ENCODE data around the gene HRK. TPM values are rescaled to one million over a fixed set of nuclear protein-coding genes. Genes with fewer than 3 reads are reported as not detected.
A peak's percentile ranks its signal among the peaks of the same experiment; 100 is the strongest.

Gene HRK
- total RNA-seq, 6 donors from 2014 or later, result 0.06 to 0.33 (median 0.13) TPM; not detected in 3

GRCh38 chr12:116885491-116885890 lies 4.2 kb upstream of the HRK start:
- H3K4me1 ChIP-seq, result peaks cover 13 to 23% (median 15%) of the 10 kb centered on the region in 4 donors
- no peak overlapping the region for H3K4me3 ChIP-seq
- H3K36me3 ChIP-seq, result no peaks in the 10 kb centered on the region
- no peaks in the 10 kb centered on the region for H3K9me3 ChIP-seq
- peak in 1 of 2 donors; percentile 44 for ATAC-seq (ENCODE audit: low FRiP score in 2 of 2)
- H3K27ac ChIP-seq, result no peak overlapping the region
- 51 to 74% methylated on average over 2 of the region's 2 CpGs for WGBS, 2 donors
- no peak for DNase-seq
- TF ChIP-seq EP300 (IDR thresholded peaks at IDR 0.05), result no peak
- no peak for TF ChIP-seq POLR2AphosphoS5 (IDR thresholded peaks at IDR 0.05)
- TF ChIP-seq POLR2A (IDR thresholded peaks at IDR 0.05), result no peak
- TF ChIP-seq, protein P1, sequence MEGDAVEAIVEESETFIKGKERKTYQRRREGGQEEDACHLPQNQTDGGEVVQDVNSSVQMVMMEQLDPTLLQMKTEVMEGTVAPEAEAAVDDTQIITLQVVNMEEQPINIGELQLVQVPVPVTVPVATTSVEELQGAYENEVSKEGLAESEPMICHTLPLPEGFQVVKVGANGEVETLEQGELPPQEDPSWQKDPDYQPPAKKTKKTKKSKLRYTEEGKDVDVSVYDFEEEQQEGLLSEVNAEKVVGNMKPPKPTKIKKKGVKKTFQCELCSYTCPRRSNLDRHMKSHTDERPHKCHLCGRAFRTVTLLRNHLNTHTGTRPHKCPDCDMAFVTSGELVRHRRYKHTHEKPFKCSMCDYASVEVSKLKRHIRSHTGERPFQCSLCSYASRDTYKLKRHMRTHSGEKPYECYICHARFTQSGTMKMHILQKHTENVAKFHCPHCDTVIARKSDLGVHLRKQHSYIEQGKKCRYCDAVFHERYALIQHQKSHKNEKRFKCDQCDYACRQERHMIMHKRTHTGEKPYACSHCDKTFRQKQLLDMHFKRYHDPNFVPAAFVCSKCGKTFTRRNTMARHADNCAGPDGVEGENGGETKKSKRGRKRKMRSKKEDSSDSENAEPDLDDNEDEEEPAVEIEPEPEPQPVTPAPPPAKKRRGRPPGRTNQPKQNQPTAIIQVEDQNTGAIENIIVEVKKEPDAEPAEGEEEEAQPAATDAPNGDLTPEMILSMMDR (IDR thresholded peaks at IDR 0.05), result no peak
- H3K27me3 ChIP-seq, result peaks cover 0 to 24% (median 13%) of the 10 kb centered on the region in 4 donors

- no peak for DNase-seq
- no peak overlapping the region for H3K27ac ChIP-seq
- H3K36me3 ChIP-seq, result no peaks in the 10 kb centered on the region
- H3K4me3 ChIP-seq, result no peak overlapping the region
- TF ChIP-seq POLR2AphosphoS5 (IDR thresholded peaks at IDR 0.05) (no peak), POLR2A (IDR thresholded peaks at IDR 0.05) (no peak), EP300 (IDR thresholded peaks at IDR 0.05) (no peak)
- TF ChIP-seq, protein P1 (IDR thresholded peaks at IDR 0.05), result no peak
- no peaks in the 10 kb centered on the region for H3K9me3 ChIP-seq
- peaks cover 17 to 29% (median 20%) of the 10 kb centered on the region in 4 donors for H3K4me1 ChIP-seq
- ATAC-seq (ENCODE audit: low FRiP score in 2 of 2), result no peak
- 86 to 89% methylated on average over 3 of the region's 3 CpGs for WGBS, 2 donors
- H3K27me3 ChIP-seq, result peaks cover 0 to 29% (median 16%) of the 10 kb centered on the region in 4 donors
Measured at GRCh38 chr12:116884871-116885270, 3.6 kb upstream of the HRK start.

- DNase-seq (no peak), ATAC-seq (ENCODE audit: low FRiP score in 2 of 2) (no peak)
- Histone ChIP-seq H3K9me3 (no peaks in the 10 kb centered on the region), H3K4me1 (peaks cover 31 to 45% (median 37%) of the 10 kb centered on the region in 4 donors), H3K36me3 (no peaks in the 10 kb centered on the region), H3K27ac (no peak overlapping the region), H3K27me3 (peaks cover 0 to 50% (median 25%) of the 10 kb centered on the region in 4 donors), H3K4me3 (no peak overlapping the region)
- TF ChIP-seq EP300 (IDR thresholded peaks at IDR 0.05) (no peak), POLR2AphosphoS5 (IDR thresholded peaks at IDR 0.05) (no peak), POLR2A (IDR thresholded peaks at IDR 0.05) (no peak)
- TF ChIP-seq, protein P1 (IDR thresholded peaks at IDR 0.05), result peak in 1 of 6 experiments; percentile 6
- WGBS, 2 donors, result 20 to 36% methylated on average over 6 of the region's 6 CpGs
Measured at GRCh38 chr12:116882742-116883141, 1.5 kb upstream of the HRK start.

GRCh38 chr12:116881877-116882507 lies 751 bp upstream of the HRK start:
- no peaks in the 10 kb centered on the region for H3K36me3 ChIP-seq
- no peak overlapping the region for H3K27ac ChIP-seq
- WGBS, 2 donors, result 4 to 9% methylated on average over 27 of the region's 29 CpGs
- no peaks in the 10 kb centered on the region for H3K9me3 ChIP-seq
- ATAC-seq (ENCODE audit: low FRiP score in 2 of 2) (no peak), DNase-seq (peak in 1 of 2 donors; percentile 55)
- TF ChIP-seq POLR2AphosphoS5 (IDR thresholded peaks at IDR 0.05), result no peak
- TF ChIP-seq POLR2A (IDR thresholded peaks at IDR 0.05), result no peak
- TF ChIP-seq, protein P1 (IDR thresholded peaks at IDR 0.05), result no peak
- no peak for TF ChIP-seq EP300 (IDR thresholded peaks at IDR 0.05)
- H3K4me1 ChIP-seq, result peaks cover 31 to 45% (median 37%) of the 10 kb centered on the region in 4 donors
- peak overlapping the region in 1 of 4 donors; percentile 41 for H3K4me3 ChIP-seq
- H3K27me3 ChIP-seq, result peaks cover 0 to 54% (median 25%) of the 10 kb centered on the region in 4 donors
